GM12878 (cell line): ENCODE measurements around the gene KLHL30.

Experiments
- CEBPB ChIP-seq, 2 experiments: fragments of 150-350 bp in 1 of 2; IDR thresholded peaks; 2 replicates each; pipeline ENCODE4 v1.6.1; 2012 to 2014; ENCODE audit warnings: low read depth in 2 of 2, low read length in 2 of 2, borderline replicate concordance in 1 of 2, inconsistent platforms in 1 of 2
- EP300 ChIP-seq, 2 experiments: fragments of 150-350 bp in 1 of 2; IDR thresholded peaks; 2 replicates each; pipeline ENCODE4 v1.6.1; 2011 to 2012; ENCODE audit warnings: low read depth in 2 of 2, low read length in 2 of 2, borderline replicate concordance in 1 of 2, improper control_type of control experiment in 1 of 2, inconsistent platforms in 1 of 2; ENCODE audit not compliant: control insufficient read depth in 1 of 2
- FOS ChIP-seq: IDR thresholded peaks from 3 replicates; pipeline ENCODE4 v1.6.1; 2011; ENCODE audit warnings: borderline replicate concordance; ENCODE audit not compliant: insufficient read length; ENCODE audit errors: extremely low read depth
- HDAC2 ChIP-seq: fragments of 200-600 bp; sonication (generic); IDR thresholded peaks from 2 replicates; pipeline ENCODE4 v1.6.1; 2017
- JUND ChIP-seq: IDR thresholded peaks from 2 replicates; pipeline ENCODE4 v1.6.1; 2012; ENCODE audit warnings: low read depth, mild to moderate bottlenecking, low read length, improper control_type of control experiment, moderate library complexity
- RCOR1 ChIP-seq: conservative IDR thresholded peaks from 2 replicates; pipeline ENCODE4 v1.6.1; 2012; ENCODE audit warnings: low read depth, low read length, improper control_type of control experiment
- SMARCA5 ChIP-seq: fragments of 450-650 bp; IDR thresholded peaks from 2 replicates; pipeline ENCODE4 v1.6.1; 2017; ENCODE audit warnings: mild to moderate bottlenecking
- SP1 ChIP-seq: IDR thresholded peaks from one replicate; pipeline ENCODE4 v1.6.1; 2011; ENCODE audit warnings: low read depth, low read length
- ZNF622 ChIP-seq: fragments of 450-650 bp; IDR thresholded peaks from 2 replicates; pipeline ENCODE4 v1.6.1; 2017; ENCODE audit warnings: mild to moderate bottlenecking, inconsistent platforms
- ZZZ3 ChIP-seq: IDR thresholded peaks from 2 replicates; pipeline ENCODE4 v1.6.1; 2011; ENCODE audit warnings: low read depth; ENCODE audit not compliant: control insufficient read depth, insufficient read length
- TF ChIP-seq, protein P1 (sequence below), 3 experiments: IDR thresholded peaks in 2 of 3; conservative IDR thresholded peaks in 1 of 3; 2 replicates each; pipeline ENCODE4 v1.5.1; 2011; ENCODE audit warnings: low read depth in 3 of 3, low read length in 3 of 3, mild to moderate bottlenecking in 3 of 3, control low read depth in 2 of 3, moderate library complexity in 2 of 3, inconsistent platforms in 1 of 3, mixed read lengths in 1 of 3; ENCODE audit not compliant: control insufficient read depth in 2 of 3, insufficient read depth in 1 of 3; ENCODE audit errors: extremely low read depth in 1 of 3
- TF ChIP-seq, protein P2 (sequence below): IDR thresholded peaks from 2 replicates; pipeline ENCODE4 v1.6.1; 2011; ENCODE audit warnings: low read depth, low read length, improper control_type of control experiment, borderline replicate concordance

DNA sequence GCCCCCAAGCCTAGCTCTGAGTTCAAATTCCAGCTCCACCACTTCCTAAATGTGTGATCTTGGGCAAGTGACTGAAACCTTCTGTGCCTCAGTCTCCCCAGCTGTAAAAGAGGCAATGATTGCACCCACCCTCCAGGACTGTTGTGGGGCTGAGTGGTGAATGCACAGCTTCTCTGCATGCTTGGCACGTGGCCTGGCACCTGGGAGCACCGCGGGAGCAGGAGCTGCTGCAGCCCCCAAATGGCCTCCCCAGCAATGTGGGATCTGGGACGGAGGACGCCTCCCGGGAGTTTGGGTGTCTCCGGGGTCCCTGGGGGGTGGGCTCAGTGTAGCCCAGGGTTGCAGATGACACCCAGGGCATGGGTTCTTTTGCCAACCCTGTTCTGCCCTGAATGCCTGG is 1.6 kb downstream of the KLHL30 start:
- TF ChIP-seq HDAC2: no peak
- TF ChIP-seq FOS: no peak
- TF ChIP-seq JUND: no peak
- TF ChIP-seq, protein P1, sequence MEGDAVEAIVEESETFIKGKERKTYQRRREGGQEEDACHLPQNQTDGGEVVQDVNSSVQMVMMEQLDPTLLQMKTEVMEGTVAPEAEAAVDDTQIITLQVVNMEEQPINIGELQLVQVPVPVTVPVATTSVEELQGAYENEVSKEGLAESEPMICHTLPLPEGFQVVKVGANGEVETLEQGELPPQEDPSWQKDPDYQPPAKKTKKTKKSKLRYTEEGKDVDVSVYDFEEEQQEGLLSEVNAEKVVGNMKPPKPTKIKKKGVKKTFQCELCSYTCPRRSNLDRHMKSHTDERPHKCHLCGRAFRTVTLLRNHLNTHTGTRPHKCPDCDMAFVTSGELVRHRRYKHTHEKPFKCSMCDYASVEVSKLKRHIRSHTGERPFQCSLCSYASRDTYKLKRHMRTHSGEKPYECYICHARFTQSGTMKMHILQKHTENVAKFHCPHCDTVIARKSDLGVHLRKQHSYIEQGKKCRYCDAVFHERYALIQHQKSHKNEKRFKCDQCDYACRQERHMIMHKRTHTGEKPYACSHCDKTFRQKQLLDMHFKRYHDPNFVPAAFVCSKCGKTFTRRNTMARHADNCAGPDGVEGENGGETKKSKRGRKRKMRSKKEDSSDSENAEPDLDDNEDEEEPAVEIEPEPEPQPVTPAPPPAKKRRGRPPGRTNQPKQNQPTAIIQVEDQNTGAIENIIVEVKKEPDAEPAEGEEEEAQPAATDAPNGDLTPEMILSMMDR (IDR thresholded peaks at IDR 0.05 in 2 of 3, conservative IDR thresholded peaks at IDR 0.05 in 1 of 3; ENCODE audit: control insufficient read depth in 2 of 3, extremely low read depth in 1 of 3, insufficient read depth in 1 of 3, low read depth in 3 of 3, low read length in 3 of 3): no peak
- TF ChIP-seq SP1: no peak
- no peak for TF ChIP-seq CEBPB (IDR thresholded peaks at IDR 0.05; ENCODE audit: borderline replicate concordance in 1 of 2, low read depth in 2 of 2, low read length in 2 of 2)
- TF ChIP-seq RCOR1: no peak
- no peak for TF ChIP-seq ZNF622
- TF ChIP-seq ZZZ3: no peak
- TF ChIP-seq, protein P2, sequence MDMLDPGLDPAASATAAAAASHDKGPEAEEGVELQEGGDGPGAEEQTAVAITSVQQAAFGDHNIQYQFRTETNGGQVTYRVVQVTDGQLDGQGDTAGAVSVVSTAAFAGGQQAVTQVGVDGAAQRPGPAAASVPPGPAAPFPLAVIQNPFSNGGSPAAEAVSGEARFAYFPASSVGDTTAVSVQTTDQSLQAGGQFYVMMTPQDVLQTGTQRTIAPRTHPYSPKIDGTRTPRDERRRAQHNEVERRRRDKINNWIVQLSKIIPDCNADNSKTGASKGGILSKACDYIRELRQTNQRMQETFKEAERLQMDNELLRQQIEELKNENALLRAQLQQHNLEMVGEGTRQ: no peak
- no peak for TF ChIP-seq EP300 (IDR thresholded peaks at IDR 0.05; ENCODE audit: borderline replicate concordance in 1 of 2, control insufficient read depth in 1 of 2, low read depth in 2 of 2, low read length in 2 of 2)
- no peak for TF ChIP-seq SMARCA5
